ENCODE results near the gene ZFAND5.

- TF ChIP-seq CTCF (IDR thresholded peaks at IDR 0.05) (no peak), POLR2A (IDR thresholded peaks at IDR 0.05) (no peak)
Measured at GRCh38 chr9:72396247-72397091, 31.5 kb upstream of the ZFAND5 start.

Data from thyroid gland (tissue), 4 donors.